ENCODE data around the gene CAB39.

Gene CAB39

GRCh38 chr2:230788554-230789175 lies 76.0 kb downstream of the CAB39 start:
- no peak for DNase-seq

- DNase-seq: no peak
These were observed 78.3 kb downstream of the CAB39 start for GRCh38 chr2:230790981-230791380.

GRCh38 chr2:230793572-230794359 lies 81.1 kb downstream of the CAB39 start:
- DNase-seq: no peak

- DNase-seq: no peak
These were observed 81.9 kb downstream of the CAB39 start for GRCh38 chr2:230794497-230794896.

- no peak for DNase-seq
These were observed 83.2 kb downstream of the CAB39 start for GRCh38 chr2:230795856-230796255.

- no peak for DNase-seq
These were observed 83.7 kb downstream of the CAB39 start for GRCh38 chr2:230796280-230796862.

- DNase-seq: no peak
These were observed 85.2 kb downstream of the CAB39 start for GRCh38 chr2:230797515-230798495.

GRCh38 chr2:230798769-230799399 lies 86.2 kb downstream of the CAB39 start:
- DNase-seq: peak; percentile 15

- DNase-seq: no peak
These were observed 92.8 kb downstream of the CAB39 start for GRCh38 chr2:230805353-230806017.

GRCh38 chr2:230807729-230808128 lies 95.1 kb downstream of the CAB39 start:
- DNase-seq: no peak

GRCh38 chr2:230809015-230809414 lies 96.4 kb downstream of the CAB39 start:
- DNase-seq: no peak

- DNase-seq: no peak
These were observed 97.1 kb downstream of the CAB39 start for GRCh38 chr2:230809677-230810251.

- DNase-seq: no peak
These were observed 98.9 kb downstream of the CAB39 start for GRCh38 chr2:230811508-230811907.

GRCh38 chr2:230812033-230812432 lies 99.4 kb downstream of the CAB39 start:
- no peak for DNase-seq

GRCh38 chr2:230814616-230815015 lies 102.0 kb downstream of the CAB39 start:
- no peak for DNase-seq

- no peak for DNase-seq
These were observed 102.4 kb downstream of the CAB39 start for GRCh38 chr2:230815088-230815487.

GRCh38 chr2:230816735-230817134 lies 104.1 kb downstream of the CAB39 start:
- no peak for DNase-seq

- no peak for DNase-seq
These were observed 106.8 kb downstream of the CAB39 start for GRCh38 chr2:230819433-230819832.

- DNase-seq: no peak
These were observed 108.8 kb downstream of the CAB39 start for GRCh38 chr2:230821261-230821990.

GRCh38 chr2:230821991-230822520 lies 109.4 kb downstream of the CAB39 start:
- no peak for DNase-seq

All from NCI-H146 (cell line).